ENCODE results near the gene HOXC10. TPM values are rescaled to one million over a fixed set of nuclear protein-coding genes. Genes with fewer than 3 reads are reported as not detected.
A peak's percentile ranks its signal among the peaks of the same experiment; 100 is the strongest.

The HOXC10 gene
- total RNA-seq, 1 experiment from 2014 or later = not detected

DNA sequence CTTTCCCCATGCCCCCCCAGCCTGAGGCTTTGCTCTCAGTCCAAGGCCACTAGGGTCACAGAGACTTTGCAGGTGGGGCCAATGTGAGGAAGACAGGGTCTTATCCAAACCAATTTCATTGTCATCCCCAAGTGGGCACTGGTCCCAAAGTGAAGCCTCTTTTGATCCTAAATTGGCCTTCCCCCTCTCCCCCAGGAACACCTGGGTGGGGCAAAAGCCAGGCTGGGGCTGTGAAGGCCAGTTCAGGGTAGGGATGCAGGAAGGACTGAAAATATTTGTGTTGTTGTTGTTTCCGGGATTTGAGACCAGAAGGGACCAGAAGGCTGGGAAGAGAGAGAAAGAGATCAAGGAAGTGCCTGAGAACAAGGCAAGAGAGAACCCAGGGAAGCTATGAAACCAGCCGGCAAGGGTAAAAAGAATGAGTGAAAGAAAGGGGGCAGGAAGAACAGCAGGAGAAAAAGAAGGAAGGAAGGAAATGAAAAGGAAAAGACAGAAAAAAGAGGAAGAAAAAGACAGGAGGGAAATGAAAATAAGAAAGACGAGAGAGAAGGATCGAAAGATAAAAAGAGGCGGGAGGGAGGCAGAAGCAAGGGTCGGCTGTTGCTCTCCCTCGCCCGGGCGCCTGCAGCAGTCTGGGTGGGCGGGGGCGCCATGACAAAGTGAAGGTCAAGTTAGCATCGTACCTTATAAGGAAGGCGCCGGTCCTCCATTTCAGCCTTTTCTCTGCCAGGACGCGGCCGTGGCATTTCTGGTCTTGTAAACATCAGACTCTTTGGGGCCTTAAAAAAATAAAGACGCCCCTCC, 19.5 kb upstream of the HOXC10 start:
- ChIA-PET CTCF (interaction anchor here (1.1 kb wide), 1 partner anchor 10 kb away, joined by 3 read pairs; no protein-coding TSS in a partner anchor), POLR2A (interaction anchor here (1.0 kb wide), 1 partner anchor 26 kb away, joined by 3 read pairs; no protein-coding TSS in a partner anchor)
- H3K9me3 Mint-ChIP-seq = no peaks in the 10 kb centered on the region
- DNase-seq (ENCODE audit: low spot score) (peak; percentile 85), ATAC-seq (peak; percentile 65)
- H3K27ac Mint-ChIP-seq = no peak overlapping the region
- peak overlapping the region; percentile 7 for H3K4me3 Mint-ChIP-seq
- H3K4me1 Mint-ChIP-seq = peaks cover 20% of the 10 kb centered on the region
- peaks cover 100% of the 10 kb centered on the region for H3K27me3 Mint-ChIP-seq (ENCODE audit: low read depth)
- H3K36me3 Mint-ChIP-seq = no peaks in the 10 kb centered on the region
- TF ChIP-seq, protein P1, sequence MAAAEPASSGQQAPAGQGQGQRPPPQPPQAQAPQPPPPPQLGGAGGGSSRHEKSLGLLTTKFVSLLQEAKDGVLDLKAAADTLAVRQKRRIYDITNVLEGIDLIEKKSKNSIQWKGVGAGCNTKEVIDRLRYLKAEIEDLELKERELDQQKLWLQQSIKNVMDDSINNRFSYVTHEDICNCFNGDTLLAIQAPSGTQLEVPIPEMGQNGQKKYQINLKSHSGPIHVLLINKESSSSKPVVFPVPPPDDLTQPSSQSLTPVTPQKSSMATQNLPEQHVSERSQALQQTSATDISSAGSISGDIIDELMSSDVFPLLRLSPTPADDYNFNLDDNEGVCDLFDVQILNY (CRISPR knock-in tag; IDR thresholded peaks at IDR 0.05) = no peak
- TF ChIP-seq, protein P2, sequence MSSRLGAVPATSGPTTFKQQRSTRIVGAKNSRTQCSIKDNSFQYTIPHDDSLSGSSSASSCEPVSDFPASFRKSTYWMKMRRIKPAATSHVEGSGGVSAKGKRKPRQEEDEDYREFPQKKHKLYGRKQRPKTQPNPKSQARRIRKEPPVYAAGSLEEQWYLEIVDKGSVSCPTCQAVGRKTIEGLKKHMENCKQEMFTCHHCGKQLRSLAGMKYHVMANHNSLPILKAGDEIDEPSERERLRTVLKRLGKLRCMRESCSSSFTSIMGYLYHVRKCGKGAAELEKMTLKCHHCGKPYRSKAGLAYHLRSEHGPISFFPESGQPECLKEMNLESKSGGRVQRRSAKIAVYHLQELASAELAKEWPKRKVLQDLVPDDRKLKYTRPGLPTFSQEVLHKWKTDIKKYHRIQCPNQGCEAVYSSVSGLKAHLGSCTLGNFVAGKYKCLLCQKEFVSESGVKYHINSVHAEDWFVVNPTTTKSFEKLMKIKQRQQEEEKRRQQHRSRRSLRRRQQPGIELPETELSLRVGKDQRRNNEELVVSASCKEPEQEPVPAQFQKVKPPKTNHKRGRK (CRISPR knock-in tag; IDR thresholded peaks at IDR 0.05; ENCODE audit: borderline replicate concordance) = peak; percentile 99

DNA sequence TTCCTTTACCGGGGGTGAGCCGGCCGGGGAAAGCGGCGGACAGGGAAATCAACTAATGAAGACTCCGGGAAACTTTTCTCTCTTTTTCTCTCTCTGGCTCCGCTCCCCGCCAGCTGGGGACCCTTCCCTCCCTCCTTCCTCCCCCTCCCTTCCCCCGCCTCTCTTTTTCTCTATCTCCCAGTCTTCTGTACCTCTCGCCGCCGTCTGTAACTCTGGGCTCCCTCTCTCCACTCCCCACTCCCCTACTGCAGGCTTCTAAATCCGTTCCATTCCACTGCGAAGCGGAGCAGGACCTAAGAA, 18.9 kb upstream of the HOXC10 start:
- H3K36me3 Mint-ChIP-seq = no peaks in the 10 kb centered on the region
- H3K27ac Mint-ChIP-seq = no peak overlapping the region
- H3K4me1 Mint-ChIP-seq = peaks cover 18% of the 10 kb centered on the region
- peak; percentile 63 for DNase-seq (ENCODE audit: low spot score)
- CTCF ChIA-PET = interaction anchor here (0.8 to 1.1 kb wide), 2 partner anchors 10 to 359 kb away, joined by 3 read pairs; partner anchors contain the start of gene COPZ1
- ATAC-seq = peak; percentile 57
- POLR2A ChIA-PET = interaction anchor here (1.0 kb wide), 1 partner anchor 25 kb away, joined by 3 read pairs; no protein-coding TSS in a partner anchor
- TF ChIP-seq ZNF317 (CRISPR knock-in tag; IDR thresholded peaks at IDR 0.05; ENCODE audit: borderline replicate concordance, low read depth) (no peak), KAT7 (CRISPR knock-in tag; IDR thresholded peaks at IDR 0.05; ENCODE audit: borderline replicate concordance) (no peak), GRHL2 (CRISPR knock-in tag; IDR thresholded peaks at IDR 0.05; ENCODE audit: insufficient replicate concordance, severe bottlenecking) (no peak), ZNF232 (CRISPR knock-in tag; IDR thresholded peaks at IDR 0.05) (no peak)
- TF ChIP-seq, protein P3, sequence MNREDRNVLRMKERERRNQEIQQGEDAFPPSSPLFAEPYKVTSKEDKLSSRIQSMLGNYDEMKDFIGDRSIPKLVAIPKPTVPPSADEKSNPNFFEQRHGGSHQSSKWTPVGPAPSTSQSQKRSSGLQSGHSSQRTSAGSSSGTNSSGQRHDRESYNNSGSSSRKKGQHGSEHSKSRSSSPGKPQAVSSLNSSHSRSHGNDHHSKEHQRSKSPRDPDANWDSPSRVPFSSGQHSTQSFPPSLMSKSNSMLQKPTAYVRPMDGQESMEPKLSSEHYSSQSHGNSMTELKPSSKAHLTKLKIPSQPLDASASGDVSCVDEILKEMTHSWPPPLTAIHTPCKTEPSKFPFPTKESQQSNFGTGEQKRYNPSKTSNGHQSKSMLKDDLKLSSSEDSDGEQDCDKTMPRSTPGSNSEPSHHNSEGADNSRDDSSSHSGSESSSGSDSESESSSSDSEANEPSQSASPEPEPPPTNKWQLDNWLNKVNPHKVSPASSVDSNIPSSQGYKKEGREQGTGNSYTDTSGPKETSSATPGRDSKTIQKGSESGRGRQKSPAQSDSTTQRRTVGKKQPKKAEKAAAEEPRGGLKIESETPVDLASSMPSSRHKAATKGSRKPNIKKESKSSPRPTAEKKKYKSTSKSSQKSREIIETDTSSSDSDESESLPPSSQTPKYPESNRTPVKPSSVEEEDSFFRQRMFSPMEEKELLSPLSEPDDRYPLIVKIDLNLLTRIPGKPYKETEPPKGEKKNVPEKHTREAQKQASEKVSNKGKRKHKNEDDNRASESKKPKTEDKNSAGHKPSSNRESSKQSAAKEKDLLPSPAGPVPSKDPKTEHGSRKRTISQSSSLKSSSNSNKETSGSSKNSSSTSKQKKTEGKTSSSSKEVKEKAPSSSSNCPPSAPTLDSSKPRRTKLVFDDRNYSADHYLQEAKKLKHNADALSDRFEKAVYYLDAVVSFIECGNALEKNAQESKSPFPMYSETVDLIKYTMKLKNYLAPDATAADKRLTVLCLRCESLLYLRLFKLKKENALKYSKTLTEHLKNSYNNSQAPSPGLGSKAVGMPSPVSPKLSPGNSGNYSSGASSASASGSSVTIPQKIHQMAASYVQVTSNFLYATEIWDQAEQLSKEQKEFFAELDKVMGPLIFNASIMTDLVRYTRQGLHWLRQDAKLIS (CRISPR knock-in tag; IDR thresholded peaks at IDR 0.05; ENCODE audit: borderline replicate concordance) = no peak
- TF ChIP-seq, protein P4, sequence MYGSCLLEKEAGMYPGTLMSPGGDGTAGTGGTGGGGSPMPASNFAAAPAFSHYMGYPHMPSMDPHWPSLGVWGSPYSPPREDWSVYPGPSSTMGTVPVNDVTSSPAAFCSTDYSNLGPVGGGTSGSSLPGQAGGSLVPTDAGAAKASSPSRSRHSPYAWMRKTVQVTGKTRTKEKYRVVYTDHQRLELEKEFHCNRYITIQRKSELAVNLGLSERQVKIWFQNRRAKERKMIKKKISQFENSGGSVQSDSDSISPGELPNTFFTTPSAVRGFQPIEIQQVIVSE (CRISPR knock-in tag; IDR thresholded peaks at IDR 0.05; ENCODE audit: borderline replicate concordance) = no peak
- TF ChIP-seq, protein P5, sequence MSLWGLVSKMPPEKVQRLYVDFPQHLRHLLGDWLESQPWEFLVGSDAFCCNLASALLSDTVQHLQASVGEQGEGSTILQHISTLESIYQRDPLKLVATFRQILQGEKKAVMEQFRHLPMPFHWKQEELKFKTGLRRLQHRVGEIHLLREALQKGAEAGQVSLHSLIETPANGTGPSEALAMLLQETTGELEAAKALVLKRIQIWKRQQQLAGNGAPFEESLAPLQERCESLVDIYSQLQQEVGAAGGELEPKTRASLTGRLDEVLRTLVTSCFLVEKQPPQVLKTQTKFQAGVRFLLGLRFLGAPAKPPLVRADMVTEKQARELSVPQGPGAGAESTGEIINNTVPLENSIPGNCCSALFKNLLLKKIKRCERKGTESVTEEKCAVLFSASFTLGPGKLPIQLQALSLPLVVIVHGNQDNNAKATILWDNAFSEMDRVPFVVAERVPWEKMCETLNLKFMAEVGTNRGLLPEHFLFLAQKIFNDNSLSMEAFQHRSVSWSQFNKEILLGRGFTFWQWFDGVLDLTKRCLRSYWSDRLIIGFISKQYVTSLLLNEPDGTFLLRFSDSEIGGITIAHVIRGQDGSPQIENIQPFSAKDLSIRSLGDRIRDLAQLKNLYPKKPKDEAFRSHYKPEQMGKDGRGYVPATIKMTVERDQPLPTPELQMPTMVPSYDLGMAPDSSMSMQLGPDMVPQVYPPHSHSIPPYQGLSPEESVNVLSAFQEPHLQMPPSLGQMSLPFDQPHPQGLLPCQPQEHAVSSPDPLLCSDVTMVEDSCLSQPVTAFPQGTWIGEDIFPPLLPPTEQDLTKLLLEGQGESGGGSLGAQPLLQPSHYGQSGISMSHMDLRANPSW (CRISPR knock-in tag; conservative IDR thresholded peaks at IDR 0.05; ENCODE audit: low read depth) = no peak
- H3K9me3 Mint-ChIP-seq = no peaks in the 10 kb centered on the region
- H3K27me3 Mint-ChIP-seq (ENCODE audit: low read depth) = peaks cover 100% of the 10 kb centered on the region
- peak overlapping the region; percentile 7 for H3K4me3 Mint-ChIP-seq
